ENCODE measurements around the gene STAMBP. TPM values are rescaled to one million over a fixed set of nuclear protein-coding genes. Genes with fewer than 3 reads are reported as not detected.

Gene STAMBP
- total RNA-seq, 1 donor from 2014 or later: 14.0 TPM

Other genes with a start within 250 kb of the STAMBP start
- not detected in 2 replicates for gene NAT8, start 186.5 kb upstream of the STAMBP start, total RNA-seq
- gene TPRKB, start 91.6 kb upstream of the STAMBP start, total RNA-seq: 35.6 and 53.9 TPM in 2 replicates
- gene DUSP11, start 48.9 kb upstream of the STAMBP start, total RNA-seq: 25.5 and 26.8 TPM in 2 replicates
- gene C2orf78, start 44.8 kb upstream of the STAMBP start, total RNA-seq: not detected in 2 replicates
- not detected in 2 replicates for gene ACTG2, start 64.0 kb downstream of the STAMBP start, total RNA-seq
- 35.8 and 39.6 TPM in 2 replicates for gene DGUOK, start 97.9 kb downstream of the STAMBP start, total RNA-seq
- 3.8 and 4.3 TPM in 2 replicates for gene TET3, start 155.9 kb downstream of the STAMBP start, total RNA-seq